ENCODE data around the gene TLX2.
A peak's percentile ranks its signal among the peaks of the same experiment; 100 is the strongest.

TLX2 gene

DNA sequence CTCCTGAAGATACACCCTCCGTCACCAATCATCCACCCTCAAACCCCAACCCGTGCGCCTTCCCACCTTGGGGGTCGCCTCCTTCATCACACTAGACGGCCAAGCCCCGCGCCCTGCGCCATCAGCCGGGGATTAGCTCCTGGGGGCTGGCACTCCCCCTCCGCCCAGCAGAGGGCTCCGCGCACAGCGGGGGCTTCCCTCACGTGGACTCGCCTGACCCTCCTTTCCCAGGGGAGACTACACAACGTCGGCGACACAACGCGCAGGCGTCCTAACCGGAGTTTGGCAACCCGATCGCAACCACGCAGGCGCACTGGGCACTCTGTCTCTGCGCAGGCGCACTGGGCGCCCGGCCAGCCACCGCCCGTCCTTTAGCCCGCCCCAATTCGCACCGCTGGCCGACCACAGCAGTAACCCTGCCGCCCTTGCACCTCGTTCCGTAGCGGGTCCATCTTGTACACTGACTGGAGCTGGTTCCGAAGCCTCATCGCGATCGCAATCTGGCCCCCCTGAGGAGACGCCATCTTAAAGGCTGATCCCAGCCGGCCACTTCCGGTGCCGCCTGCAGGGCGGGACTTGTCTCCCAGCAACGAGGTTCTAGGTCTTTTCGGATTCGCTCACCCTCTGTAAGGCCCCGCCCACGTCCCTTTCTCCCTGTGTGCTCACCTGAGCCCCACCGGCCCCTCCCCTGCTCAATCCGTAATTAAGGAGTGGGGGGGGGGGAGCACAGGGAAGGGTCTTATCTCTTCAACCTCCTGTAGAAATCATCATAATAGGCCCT, 6.9 kb upstream of the TLX2 start, which contains the start of gene PCGF1 (continued):
- TF ChIP-seq ZNF426 (tag by site-specific recombination; IDR thresholded peaks at IDR 0.05), result no peak
- TF ChIP-seq, protein P1, sequence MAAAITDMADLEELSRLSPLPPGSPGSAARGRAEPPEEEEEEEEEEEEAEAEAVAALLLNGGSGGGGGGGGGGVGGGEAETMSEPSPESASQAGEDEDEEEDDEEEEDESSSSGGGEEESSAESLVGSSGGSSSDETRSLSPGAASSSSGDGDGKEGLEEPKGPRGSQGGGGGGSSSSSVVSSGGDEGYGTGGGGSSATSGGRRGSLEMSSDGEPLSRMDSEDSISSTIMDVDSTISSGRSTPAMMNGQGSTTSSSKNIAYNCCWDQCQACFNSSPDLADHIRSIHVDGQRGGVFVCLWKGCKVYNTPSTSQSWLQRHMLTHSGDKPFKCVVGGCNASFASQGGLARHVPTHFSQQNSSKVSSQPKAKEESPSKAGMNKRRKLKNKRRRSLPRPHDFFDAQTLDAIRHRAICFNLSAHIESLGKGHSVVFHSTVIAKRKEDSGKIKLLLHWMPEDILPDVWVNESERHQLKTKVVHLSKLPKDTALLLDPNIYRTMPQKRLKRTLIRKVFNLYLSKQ (tag by site-specific recombination; IDR thresholded peaks at IDR 0.05; ENCODE audit: borderline replicate concordance), result no peak
- peak; percentile 79; the same call in 1 of the 2 replicates for TF ChIP-seq ZFP37 (tag by site-specific recombination; IDR thresholded peaks at IDR 0.05)
- no peak for TF ChIP-seq ZNF37A (tag by site-specific recombination; IDR thresholded peaks at IDR 0.05)
- TF ChIP-seq, protein P2, sequence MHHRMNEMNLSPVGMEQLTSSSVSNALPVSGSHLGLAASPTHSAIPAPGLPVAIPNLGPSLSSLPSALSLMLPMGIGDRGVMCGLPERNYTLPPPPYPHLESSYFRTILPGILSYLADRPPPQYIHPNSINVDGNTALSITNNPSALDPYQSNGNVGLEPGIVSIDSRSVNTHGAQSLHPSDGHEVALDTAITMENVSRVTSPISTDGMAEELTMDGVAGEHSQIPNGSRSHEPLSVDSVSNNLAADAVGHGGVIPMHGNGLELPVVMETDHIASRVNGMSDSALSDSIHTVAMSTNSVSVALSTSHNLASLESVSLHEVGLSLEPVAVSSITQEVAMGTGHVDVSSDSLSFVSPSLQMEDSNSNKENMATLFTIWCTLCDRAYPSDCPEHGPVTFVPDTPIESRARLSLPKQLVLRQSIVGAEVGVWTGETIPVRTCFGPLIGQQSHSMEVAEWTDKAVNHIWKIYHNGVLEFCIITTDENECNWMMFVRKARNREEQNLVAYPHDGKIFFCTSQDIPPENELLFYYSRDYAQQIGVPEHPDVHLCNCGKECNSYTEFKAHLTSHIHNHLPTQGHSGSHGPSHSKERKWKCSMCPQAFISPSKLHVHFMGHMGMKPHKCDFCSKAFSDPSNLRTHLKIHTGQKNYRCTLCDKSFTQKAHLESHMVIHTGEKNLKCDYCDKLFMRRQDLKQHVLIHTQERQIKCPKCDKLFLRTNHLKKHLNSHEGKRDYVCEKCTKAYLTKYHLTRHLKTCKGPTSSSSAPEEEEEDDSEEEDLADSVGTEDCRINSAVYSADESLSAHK (tag by site-specific recombination; IDR thresholded peaks at IDR 0.05), result 0 out of 2 replicates have a peak, but pooled peaks have one; percentile 38
- peak; percentile 95 for TF ChIP-seq ZNF335 (tag by site-specific recombination; conservative IDR thresholded peaks at IDR 0.05)
- TF ChIP-seq ZNF248 (tag by site-specific recombination; IDR thresholded peaks at IDR 0.05), result no peak
- no peak for TF ChIP-seq ZNF664 (tag by site-specific recombination; IDR thresholded peaks at IDR 0.05)
- TF ChIP-seq SP3 (tag by site-specific recombination; IDR thresholded peaks at IDR 0.05), result peak; percentile 86
- TF ChIP-seq BCL6B (tag by site-specific recombination; IDR thresholded peaks at IDR 0.05), result no peak
- TF ChIP-seq ZNF501 (tag by site-specific recombination; IDR thresholded peaks at IDR 0.05), result peak; percentile 66; the same call in 1 of the 2 replicates
- no peak for TF ChIP-seq ZNF747 (tag by site-specific recombination; IDR thresholded peaks at IDR 0.05)
- peak; percentile 71 for TF ChIP-seq KLF8 (tag by site-specific recombination; IDR thresholded peaks at IDR 0.05)
- TF ChIP-seq SP2 (tag by site-specific recombination; IDR thresholded peaks at IDR 0.05), result peak; percentile 89
- TF ChIP-seq ZSCAN16 (tag by site-specific recombination; IDR thresholded peaks at IDR 0.05), result no peak
- no peak for TF ChIP-seq ZNF416 (tag by site-specific recombination; IDR thresholded peaks at IDR 0.05)
- TF ChIP-seq ZSCAN18 (tag by site-specific recombination; IDR thresholded peaks at IDR 0.05), result no peak
- TF ChIP-seq ZNF830 (tag by site-specific recombination; IDR thresholded peaks at IDR 0.05; ENCODE audit: low read depth), result no peak
- TF ChIP-seq KLF7 (tag by site-specific recombination; IDR thresholded peaks at IDR 0.05; ENCODE audit: borderline replicate concordance), result 0 out of 2 replicates have a peak, but pooled peaks have one; percentile 11
- TF ChIP-seq, protein P3, sequence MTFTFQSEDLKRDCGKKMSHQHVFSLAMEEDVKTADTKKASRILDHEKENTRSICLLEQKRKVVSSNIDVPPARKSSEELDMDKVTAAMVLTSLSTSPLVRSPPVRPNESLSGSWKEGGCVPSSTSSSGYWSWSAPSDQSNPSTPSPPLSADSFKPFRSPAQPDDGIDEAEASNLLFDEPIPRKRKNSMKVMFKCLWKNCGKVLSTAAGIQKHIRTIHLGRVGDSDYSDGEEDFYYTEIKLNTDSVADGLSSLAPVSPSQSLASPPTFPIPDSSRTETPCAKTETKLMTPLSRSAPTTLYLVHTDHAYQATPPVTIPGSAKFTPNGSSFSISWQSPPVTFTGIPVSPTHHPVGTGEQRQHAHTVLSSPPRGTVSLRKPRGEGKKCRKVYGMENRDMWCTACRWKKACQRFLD (tag by site-specific recombination; IDR thresholded peaks at IDR 0.05), result no peak
- no peak for TF ChIP-seq ZFP69B (tag by site-specific recombination; IDR thresholded peaks at IDR 0.05)
- TF ChIP-seq ZNF600 (tag by site-specific recombination; IDR thresholded peaks at IDR 0.05), result peak; percentile 64
- TF ChIP-seq ZNF175 (tag by site-specific recombination; IDR thresholded peaks at IDR 0.05), result no peak
- no peak for TF ChIP-seq ZNF350 (tag by site-specific recombination; IDR thresholded peaks at IDR 0.05)
- TF ChIP-seq ZNF48 (tag by site-specific recombination; IDR thresholded peaks at IDR 0.05), result no peak
- peak; percentile 35; the same call in 1 of the 2 replicates for TF ChIP-seq ZBTB20 (tag by site-specific recombination; IDR thresholded peaks at IDR 0.05)
- TF ChIP-seq ZNF2 (tag by site-specific recombination; IDR thresholded peaks at IDR 0.05), result peak; percentile 84
- TF ChIP-seq ZSCAN30 (tag by site-specific recombination; IDR thresholded peaks at IDR 0.05), result no peak
- no peak for TF ChIP-seq REPIN1 (tag by site-specific recombination; IDR thresholded peaks at IDR 0.05; ENCODE audit: low read depth)

All from HEK293 (cell line).